RPMI7951 (cell line): ENCODE results near the gene PELI1. TPM values are rescaled to one million over a fixed set of nuclear protein-coding genes. Genes with fewer than 3 reads are reported as not detected.

Experiments used
- DNase-seq: peaks from one replicate; pipeline ENCODE4 v3.0.0-alpha.2; 2012; ENCODE audit warnings: low read depth
- total RNA-seq: library from RNA; depleted of rRNA; stranded (reverse); fragments of >200 nt; shearing (Covaris generic); gene quantifications from 2 replicates; pipeline ENCODE4 v1.2.3, GENCODE V29; 2014

Gene PELI1
- total RNA-seq, 1 experiment from 2014 or later: 6.2 TPM

- DNase-seq: no peak
These were observed 13.6 kb upstream of the PELI1 start for GRCh38 chr2:64157792-64158191.

- DNase-seq: no peak
These were observed 9.6 kb upstream of the PELI1 start for GRCh38 chr2:64153811-64154210.

- DNase-seq: no peak
These were observed 7.3 kb upstream of the PELI1 start for GRCh38 chr2:64151476-64151875.

- no peak for DNase-seq
These were observed 1.5 kb upstream of the PELI1 start for GRCh38 chr2:64145714-64146113.

GRCh38 chr2:64145119-64145518, 899 bp upstream of the PELI1 start:
- DNase-seq: no peak

- DNase-seq: peak; percentile 46
These were observed 807 bp downstream of the PELI1 start for GRCh38 chr2:64143169-64144056.

- no peak for DNase-seq
These were observed 1.5 kb downstream of the PELI1 start for GRCh38 chr2:64142741-64143168.

- DNase-seq: no peak
These were observed 2.4 kb downstream of the PELI1 start for GRCh38 chr2:64141674-64142405.

GRCh38 chr2:64140665-64141200, 3.5 kb downstream of the PELI1 start:
- no peak for DNase-seq

GRCh38 chr2:64139956-64140355, 4.3 kb downstream of the PELI1 start:
- DNase-seq: no peak

GRCh38 chr2:64137996-64138395, 6.2 kb downstream of the PELI1 start:
- no peak for DNase-seq

- DNase-seq: no peak
These were observed 6.7 kb downstream of the PELI1 start for GRCh38 chr2:64137567-64137966.

GRCh38 chr2:64135421-64135820, 8.8 kb downstream of the PELI1 start:
- DNase-seq: no peak

- peak; percentile 15 for DNase-seq
These were observed 9.4 kb downstream of the PELI1 start for GRCh38 chr2:64134813-64135212.

- peak; percentile 51 for DNase-seq
These were observed 10.4 kb downstream of the PELI1 start for GRCh38 chr2:64133828-64134227.

- no peak for DNase-seq
These were observed 10.9 kb downstream of the PELI1 start for GRCh38 chr2:64133354-64133753.

GRCh38 chr2:64130333-64130732, 13.9 kb downstream of the PELI1 start:
- DNase-seq: no peak

GRCh38 chr2:64128943-64129391, 15.3 kb downstream of the PELI1 start:
- DNase-seq: no peak

GRCh38 chr2:64128406-64128805, 15.8 kb downstream of the PELI1 start:
- DNase-seq: no peak

GRCh38 chr2:64127119-64127518, 17.1 kb downstream of the PELI1 start:
- DNase-seq: no peak

- no peak for DNase-seq
These were observed 17.6 kb downstream of the PELI1 start for GRCh38 chr2:64126601-64127000.

- DNase-seq: no peak
These were observed 19.6 kb downstream of the PELI1 start for GRCh38 chr2:64124571-64124970.

GRCh38 chr2:64124168-64124567, 20.1 kb downstream of the PELI1 start:
- DNase-seq: no peak
